HG03521 (cell line): Measurements from ENCODE around the gene PIK3C2B.
A peak's percentile ranks its signal among the peaks of the same experiment; 100 is the strongest.
"Not testable (repeated sequence)": the region's sequence is repeated elsewhere in the genome, so short reads cannot be mapped to it uniquely, and the experiment has no call there.

Experiments
- ATAC-seq: cut with Tn5 transposase; IDR thresholded peaks from one replicate; pipeline ENCODE4 v1.9.1; 2021; ENCODE audit warnings: mild to moderate bottlenecking, moderate library complexity; ENCODE audit not compliant: unreplicated experiment

Gene PIK3C2B

DNA sequence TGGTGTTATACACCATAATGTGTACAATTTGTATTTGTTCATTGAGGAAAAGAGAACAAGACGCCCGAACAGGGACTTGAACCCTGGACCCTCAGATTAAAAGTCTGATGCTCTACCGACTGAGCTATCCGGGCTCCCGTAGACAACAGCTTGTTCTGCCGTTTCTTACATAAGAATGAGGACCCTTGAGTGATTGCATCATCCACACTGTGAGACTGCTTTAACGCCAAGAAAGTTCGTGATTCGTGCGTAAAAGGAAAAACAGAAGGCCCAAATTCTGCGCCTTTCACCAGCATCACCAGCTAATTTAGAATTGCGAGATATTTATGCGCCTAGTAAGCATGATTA, 12.3 kb upstream of the PIK3C2B start:
- peak; percentile 62 for ATAC-seq

DNA sequence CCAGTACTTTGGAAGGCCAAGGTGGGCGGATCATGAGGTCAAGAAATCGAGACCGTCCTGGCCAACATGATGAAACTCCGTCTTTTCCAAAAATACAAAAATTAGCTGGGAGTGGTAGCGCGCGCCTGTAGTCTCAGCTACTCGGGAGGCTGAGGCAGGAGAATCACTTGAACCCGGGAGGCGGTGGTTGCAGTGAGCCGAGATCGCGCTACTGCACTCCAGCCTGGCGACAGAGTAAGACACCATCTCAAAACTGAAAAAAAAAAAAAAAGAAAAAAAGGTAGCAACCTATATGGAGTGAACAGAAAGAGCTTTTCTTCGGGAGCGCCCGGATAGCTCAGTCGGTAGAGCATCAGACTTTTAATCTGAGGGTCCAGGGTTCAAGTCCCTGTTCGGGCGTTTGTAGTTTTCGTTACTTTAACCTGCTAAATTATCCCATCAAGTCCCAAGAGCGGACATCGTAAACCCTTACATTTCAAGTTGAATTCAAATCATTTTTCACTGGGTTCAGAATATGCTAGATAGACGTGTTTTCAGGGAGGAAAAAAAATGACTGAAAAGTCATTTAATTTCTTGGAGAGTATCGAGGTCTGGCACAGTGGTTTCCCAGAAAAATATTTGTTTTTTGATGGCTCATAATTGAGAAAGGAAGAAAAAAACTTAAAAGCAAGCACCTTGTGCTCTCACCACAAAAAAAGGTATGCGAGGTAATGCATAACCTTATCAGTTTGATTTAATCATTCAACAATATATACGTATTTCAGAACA, 11.8 kb upstream of the PIK3C2B start:
- ATAC-seq = peak; percentile 52

DNA sequence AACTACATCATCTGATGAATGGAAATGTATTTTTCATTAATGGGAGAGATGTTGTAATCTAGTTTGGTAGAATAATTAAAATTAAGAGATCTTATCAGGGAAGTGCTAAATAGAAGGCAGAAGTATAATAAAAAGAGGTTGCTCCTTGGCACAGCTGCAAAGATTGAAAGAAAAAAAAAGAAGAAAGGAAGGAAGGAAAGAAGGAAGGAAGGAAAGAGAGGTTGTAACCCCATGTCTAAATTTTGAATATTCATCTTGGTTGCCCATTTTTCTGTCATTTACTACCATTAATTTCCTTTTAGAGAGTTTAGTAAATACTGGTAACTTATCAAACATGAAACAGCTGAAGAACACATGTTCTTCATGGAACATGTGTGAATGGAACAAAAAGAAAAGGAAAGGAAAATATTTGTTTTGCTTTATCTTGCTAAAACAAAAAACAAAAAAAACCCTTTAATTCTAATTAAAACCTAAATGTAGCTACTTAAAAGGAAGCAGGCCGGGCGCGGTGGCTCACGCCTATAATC, 11.1 kb upstream of the PIK3C2B start:
- ATAC-seq = no peak

DNA sequence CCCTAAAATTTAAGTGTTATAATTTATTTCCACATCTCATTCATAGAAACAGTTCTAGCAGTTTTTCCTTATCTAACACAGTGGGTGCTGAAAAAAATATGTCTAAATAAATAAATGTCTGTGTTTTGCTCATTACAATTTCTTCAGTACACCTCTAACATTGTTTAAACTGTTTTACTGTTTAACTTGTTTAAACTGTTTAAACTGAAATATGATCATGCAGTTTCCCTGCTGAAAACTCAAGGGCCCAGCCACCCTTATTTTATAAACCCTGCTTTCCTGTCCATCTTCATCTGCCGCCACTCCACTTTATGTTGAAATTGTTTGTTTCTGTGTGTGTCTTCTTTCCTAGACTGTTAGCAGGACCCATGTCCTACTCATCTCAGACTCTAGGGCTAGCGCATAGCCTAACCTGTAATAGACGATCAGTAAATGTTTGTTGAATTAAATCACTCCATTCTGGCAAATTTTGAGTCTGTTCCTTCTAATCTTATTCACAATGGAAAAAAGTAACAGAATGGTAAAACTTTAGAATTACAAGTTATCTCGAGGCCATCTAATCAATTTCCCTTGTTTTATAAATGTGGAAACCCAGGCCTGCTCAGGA, 9.4 kb upstream of the PIK3C2B start:
- no peak for ATAC-seq

DNA sequence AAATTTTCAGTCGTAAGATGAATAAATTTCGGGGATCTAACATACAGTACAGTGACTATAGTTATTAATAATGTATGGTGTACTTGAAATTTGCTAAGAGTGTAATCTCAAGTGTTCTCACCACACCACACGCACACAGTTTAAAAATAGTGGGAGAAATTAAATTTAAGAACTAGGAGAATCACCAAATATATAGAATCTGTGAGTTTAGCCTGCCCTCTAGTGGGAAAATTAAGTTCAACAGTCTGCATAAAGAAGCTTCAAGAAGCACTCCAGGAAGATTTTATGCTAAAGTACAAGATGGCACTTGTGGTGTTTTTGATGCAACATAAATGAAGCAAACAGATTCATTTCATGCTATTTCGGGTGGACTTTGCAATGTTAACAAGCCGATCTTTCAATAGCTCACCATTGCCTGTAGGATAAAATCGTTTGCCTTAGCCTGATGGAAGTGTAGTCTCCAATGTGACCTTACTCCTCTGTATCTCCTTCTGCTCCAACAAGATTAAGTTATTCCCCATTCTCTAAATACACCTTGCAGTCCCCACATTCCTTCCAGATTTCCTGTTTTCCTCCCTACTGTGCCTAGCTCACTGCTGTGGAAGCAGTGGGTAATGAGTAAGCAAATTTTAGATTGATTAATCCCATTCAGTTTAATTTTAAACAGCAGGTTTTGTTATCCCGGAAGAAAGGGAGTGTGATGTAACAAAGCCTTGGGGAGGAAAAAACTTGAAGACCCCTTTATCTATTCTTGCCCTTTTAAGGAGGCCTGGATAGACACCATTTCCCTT, 8.7 kb upstream of the PIK3C2B start:
- no peak for ATAC-seq

DNA sequence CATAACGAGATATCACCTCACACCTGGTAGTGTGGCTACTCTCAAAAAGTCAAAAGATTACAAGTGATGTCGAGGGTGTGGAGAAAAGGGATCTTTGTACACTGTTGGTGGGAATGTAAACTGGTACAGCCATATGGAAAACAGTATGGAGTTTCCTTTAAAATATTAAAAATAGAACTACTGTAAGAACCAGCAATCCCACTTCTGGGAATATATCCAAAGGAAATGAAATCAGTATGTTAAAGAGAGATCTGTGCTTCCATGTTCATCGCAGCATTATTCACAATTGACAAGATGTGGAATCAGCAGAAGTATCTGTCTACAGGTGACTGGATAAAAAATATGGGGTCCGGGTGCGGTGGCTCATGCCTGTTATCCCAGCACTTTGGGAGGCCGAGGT, 7.6 kb upstream of the PIK3C2B start:
- no peak for ATAC-seq

DNA sequence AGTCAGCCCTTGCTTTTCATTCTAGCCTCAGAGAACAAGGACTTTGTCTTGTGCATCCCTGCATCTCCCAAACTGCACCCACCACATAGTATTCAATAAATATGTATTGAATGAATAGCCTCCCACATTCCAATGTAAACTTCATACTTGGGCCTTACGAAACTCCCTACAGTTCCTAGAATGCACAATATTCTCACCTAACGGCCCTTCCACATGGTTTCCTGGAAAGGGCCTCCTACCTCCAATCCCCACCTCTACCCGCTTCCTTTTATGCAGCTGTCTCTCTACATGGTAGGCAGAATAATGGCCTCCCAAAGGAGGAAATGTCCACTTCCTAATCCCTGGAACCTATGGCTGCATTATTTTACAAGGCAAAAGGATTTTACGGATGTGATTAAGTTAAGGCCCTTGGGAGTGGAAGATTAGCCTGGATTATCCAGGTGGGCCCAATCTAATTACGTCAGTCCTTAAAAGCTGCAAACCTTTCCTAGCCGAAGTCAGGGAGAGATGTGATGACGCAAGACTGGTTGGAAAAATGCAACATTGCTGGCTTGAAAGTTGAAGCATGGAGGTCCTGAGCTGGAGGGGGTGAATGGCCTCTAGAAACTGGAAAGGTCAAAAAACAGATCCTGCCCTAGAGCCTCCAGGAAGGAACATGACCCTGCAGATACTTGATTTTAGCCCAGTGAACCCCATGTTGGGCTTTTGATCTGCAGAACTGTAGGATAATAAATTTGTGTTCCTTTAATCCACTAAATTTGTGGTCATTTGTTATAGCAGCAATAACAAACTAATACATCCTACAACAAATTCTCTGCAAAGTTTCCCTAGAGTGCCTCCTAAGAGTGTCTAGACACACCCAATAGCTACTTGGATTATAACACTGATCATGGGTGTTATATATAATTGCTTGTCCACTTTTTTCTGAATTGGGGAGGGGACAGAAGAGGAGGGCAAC, 5.2 kb upstream of the PIK3C2B start:
- ATAC-seq = no peak

DNA sequence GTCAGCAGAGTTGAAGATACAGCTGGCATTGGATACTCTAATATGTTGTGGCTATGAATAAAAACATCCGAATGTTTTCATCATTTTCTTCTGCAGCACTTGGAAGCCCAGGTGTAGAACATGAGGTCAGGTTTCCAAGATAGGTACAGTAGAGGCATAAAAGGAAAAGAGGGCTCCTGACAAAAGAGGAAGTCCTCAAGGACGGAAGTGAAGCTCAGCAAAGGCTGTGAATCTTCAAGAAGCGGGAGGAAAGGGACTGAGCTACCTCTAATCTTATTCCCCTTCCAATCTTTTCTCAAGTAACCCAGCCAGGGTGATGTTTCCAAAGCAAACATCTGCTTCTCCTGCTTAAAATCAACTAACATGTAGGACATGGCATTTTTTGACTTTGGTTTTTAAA, 4.4 kb upstream of the PIK3C2B start:
- ATAC-seq = no peak

DNA sequence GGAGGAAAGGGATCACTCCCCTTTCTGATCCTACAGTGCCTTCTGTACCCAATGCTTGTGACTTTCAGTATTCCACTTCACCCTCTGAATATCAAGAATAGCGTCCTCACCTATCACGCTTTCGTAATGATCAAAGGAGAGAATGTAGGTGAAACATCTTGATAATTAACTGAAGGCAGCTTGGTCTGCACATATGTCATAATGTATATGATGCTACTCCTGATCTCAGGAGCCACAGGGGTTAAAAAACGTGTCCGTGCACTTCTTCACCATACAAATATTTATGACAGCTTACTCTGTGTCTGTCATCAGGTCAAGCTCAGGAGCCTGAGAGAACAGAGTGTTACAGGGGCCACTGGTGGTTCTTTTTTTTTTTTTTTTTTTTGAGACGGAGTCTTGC, 1.2 kb upstream of the PIK3C2B start:
- ATAC-seq = no peak

DNA sequence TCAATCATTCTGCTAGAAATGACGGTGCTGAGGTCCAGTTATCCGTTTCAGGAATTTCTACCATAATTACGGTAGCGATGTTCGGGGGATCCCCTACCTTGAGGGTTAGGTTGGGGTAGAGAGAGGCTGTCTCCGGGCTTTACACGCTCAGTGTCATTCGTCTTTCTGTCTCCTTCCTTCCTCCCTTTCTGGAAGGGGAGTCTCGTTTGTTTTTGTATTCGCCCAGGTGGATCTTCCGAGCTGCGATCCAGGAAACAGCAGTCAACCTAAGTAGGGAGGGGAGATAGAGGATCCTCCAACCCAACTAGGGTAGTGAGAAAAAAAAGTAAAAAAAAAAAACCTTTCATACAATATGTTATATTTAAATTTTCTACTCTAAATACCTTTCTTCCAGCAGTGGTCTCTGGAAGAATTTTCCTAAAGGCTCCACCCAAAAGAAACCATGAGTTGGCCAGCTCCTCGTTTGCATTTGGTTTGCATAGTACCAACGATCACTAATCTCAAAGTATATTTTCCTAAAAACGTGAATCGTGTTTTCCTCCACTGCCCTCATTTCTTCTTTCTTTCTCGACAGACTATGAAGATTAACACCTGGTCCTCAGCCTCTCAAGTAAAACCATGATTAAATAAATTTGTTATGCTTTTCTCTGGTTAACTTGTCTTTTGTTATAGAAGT, 611 bp upstream of the PIK3C2B start:
- peak; percentile 25 for ATAC-seq

DNA sequence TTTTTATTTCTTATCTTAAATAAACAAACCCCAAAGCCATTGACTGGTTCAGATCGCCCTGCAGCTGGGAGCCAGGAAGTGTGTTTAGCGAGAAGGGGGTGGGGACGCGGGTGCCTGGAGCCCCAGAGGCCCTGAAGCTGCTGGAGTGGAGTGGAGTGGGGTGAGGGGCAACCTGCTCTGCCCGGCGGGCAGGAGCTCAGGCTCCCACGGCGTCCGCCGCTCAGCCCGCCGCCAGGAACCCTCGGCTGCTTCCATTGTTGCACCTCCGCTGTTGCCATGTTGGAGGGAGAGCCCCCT, 673 bp downstream of the PIK3C2B start:
- ATAC-seq = peak; percentile 29

DNA sequence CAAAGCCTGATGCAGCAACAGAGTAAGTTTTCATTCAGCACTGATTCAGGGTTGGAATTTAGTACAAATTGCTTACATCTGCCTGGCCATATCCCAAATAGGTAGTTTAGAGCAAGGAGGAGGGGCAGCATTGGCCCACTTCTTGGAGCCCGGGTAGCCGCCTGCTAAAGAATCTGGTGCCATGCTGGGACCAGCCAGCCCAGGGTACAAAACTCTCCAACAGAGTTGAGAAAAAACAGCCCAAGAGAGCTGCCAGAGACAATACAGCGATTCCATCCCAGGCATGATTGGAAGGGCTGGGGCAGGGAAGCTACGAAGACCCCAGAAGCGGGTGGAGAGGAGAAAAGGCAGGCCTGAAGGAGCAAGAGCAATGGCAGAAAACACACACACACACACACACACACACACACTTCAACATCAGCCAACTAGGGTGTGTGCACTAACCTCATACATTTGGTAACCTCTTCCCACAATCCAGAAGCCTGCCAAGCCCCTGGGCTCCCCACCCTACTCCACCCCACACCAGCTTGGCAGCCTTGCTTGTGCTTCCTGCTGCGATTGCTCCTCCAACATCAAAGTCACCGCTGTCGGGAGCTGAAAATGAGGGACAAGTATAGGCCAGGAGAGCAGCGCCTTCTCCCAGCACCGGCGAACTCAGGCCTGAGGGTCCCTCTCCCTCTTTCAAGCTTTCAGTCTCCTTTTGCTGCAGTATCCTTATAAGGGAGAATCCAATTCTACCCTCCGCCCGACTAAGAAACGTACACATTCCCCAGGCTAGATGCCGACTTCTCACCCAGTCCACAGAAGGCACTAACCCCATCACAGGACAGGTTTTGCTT, 1.2 kb downstream of the PIK3C2B start:
- no peak for ATAC-seq

DNA sequence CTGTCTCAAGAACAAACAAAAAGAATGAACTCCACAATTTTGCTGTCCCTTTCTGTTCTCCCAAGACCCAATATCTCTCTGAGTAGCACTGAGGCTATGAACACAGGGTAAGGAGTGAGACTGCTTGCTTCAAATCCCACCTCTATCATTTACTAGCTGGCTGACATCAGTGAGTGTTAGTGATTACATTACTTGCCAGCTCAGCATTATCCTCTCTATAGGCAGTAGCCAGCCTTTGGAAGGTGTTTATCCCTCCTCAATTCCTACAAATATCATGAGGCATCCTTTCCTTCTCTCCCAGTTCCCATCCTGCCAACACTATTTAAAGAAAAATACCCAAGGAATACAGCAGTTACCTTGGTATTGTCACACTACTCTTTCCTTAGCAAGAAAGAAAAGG, 3.0 kb downstream of the PIK3C2B start:
- no peak for ATAC-seq

DNA sequence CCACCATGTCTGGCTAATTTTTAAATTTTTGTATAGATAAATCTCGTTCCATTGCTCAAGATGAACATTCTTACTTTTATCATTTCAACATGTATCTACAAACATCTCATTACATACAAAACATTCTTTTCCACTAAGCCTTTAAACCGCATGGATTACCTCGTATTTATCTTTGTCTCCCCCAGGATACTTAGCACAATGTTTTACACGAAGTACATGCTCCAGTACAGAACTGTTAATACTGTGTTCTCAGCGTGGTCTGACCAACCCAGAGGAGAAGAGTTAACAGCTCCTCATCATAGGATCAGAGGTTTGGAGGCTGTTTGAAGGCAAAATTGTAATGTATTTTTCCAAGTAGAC, 7.4 kb downstream of the PIK3C2B start:
- ATAC-seq = no peak

DNA sequence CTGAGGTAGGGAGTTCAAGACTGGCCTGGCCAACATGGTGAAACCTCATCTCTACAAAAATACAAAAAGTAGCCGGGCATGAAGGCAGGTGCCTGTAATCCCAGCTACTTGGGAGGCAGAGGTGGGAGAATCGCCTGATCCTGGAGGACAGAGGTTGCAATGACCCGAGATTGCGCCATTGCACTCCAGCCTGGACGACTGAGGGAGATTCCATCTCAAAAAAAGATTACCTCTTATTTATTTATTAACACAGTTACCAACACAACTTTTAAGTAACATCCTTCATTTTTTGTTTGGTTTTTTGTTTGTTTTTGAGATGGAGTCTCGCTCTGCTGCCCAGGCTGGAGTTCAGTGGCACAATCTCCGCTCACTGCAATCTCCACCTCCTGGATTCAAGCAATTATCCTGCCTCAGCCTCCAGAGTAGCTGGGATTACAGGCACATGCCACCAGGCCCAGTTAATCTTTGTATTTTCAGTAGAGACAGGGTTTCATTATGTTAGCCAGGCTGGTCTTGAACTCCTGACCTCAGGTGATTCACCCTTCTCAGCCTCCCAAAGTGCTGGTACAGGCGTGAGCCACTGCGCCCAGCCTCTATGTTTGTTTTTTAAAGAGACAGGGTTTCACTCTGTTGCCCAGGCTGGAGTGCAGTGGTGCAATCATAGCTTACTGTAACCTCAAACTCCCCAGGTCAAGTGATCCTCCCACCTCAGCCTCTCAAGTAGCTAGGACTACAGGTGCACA, 7.9 kb downstream of the PIK3C2B start:
- not testable (repeated sequence) for ATAC-seq

DNA sequence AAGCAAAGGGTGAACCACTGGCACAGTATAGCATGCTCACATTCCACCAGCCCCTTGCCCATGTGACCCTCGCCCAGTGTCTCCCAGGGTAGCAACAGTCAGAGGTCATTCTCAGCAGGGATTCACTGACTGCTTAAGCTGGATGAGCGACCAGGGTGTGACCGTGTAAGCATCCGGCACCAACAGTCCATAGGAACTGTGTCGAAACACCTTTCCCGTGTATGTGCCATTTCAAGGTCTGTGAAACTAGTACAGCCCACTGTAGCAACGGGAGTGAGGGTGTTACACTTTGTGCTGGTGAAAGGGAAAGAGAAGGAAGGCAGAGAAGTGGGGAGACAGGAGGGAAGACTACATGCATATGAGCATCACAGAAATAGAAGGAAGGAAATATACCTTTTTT, 10.8 kb downstream of the PIK3C2B start:
- ATAC-seq = no peak

DNA sequence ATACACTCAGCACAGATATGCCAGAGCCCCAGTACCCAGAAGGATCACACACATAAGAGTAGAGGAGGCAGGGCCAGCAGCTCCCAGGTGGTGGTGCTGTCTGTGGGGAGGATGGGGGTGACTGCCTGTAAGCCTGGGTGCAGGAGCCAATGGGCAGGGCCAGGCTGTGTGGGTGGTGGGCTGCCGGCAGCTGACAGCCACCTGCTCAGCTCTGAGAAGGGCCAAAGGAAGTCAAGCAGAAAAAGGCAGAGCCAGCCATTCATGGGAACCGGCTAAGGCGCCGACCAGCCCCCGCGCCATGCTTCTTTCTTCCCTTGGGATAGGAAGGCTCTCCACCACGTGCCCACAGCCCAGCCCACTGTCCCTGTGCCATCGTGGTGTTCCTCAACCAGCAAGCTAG, 14.1 kb downstream of the PIK3C2B start:
- ATAC-seq = peak; percentile 53

DNA sequence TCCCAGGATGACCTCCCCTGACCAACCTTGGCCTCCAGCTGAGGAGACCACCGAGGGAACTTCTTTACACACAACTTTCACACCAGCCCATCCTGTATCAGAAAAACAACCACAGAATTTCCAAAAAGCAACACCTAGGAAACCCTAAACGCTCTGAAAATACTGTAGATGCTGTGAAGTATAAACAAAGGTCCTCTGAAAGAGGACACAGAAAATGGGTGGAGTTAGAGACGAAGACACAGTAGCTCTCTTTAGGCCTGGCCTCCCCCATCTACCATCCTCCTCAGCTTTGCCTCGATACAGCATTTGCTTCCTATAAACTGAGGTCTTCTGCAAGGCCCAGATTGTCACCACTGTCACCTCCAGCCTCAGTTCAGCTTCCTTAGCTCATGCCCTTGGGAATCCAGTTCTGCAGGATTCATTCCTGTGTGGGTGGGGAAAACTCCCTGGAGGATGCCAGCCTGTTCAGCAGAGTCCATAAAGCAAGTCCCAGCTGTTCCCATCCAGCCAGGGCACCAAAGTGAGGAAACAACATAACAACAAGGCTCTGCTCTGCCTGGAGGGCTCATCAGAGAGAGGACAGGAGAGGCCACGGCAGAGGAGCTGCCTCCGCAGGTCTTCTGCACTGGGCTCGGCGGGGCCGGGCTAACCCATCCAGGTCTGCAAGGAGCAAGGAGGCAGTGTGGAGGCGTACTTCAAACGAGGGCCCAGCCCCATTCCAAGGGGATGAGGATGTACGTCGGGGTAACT, 15.0 kb downstream of the PIK3C2B start:
- no peak for ATAC-seq
